ENCODE results near the gene DCP1B. TPM values are rescaled to one million over a fixed set of nuclear protein-coding genes. Genes with fewer than 3 reads are reported as not detected.

DCP1B gene
- total RNA-seq, 2 donors from 2014 or later, result 9.6 to 10.8 TPM

- intact Hi-C loops (cut with DNase I), result loop anchor here (5.0 kb wide), 1 partner anchor 120 kb away; no protein-coding TSS in a partner anchor
- peak; percentile 12 for DNase-seq
- no peak for TF ChIP-seq CTCF (IDR thresholded peaks at IDR 0.05)
- no peak overlapping the region for H3K27ac ChIP-seq
- no peaks in the 10 kb centered on the region for H3K9me3 ChIP-seq
- no peaks in the 10 kb centered on the region for H3K27me3 ChIP-seq
- no peaks in the 10 kb centered on the region for H3K4me1 ChIP-seq
- H3K9ac ChIP-seq (ENCODE audit: low read depth in 2 of 2, low read length in 2 of 2), result no peak overlapping the region
- H3K36me3 ChIP-seq, result no peaks in the 10 kb centered on the region
- H3K4me3 ChIP-seq, result no peak overlapping the region
Observed at GRCh38 chr12:1927051-1927680, 77.1 kb downstream of the DCP1B start.

GRCh38 chr12:1926251-1926657 lies 78.0 kb downstream of the DCP1B start:
- Histone ChIP-seq H3K4me3 (no peak overlapping the region), H3K4me1 (no peaks in the 10 kb centered on the region), H3K27me3 (no peaks in the 10 kb centered on the region), H3K9ac (ENCODE audit: low read depth in 2 of 2, low read length in 2 of 2) (no peak overlapping the region), H3K27ac (no peak overlapping the region), H3K36me3 (no peaks in the 10 kb centered on the region), H3K9me3 (no peaks in the 10 kb centered on the region)
- DNase-seq, result peak; percentile 9
- intact Hi-C loops (cut with DNase I), result loop anchor here (5.0 kb wide), 1 partner anchor 119 kb away; no protein-coding TSS in a partner anchor
- no peak for TF ChIP-seq CTCF (IDR thresholded peaks at IDR 0.05)

GRCh38 chr12:1925684-1926006 lies 78.6 kb downstream of the DCP1B start:
- intact Hi-C loops (cut with DNase I), result loop anchor here (5.0 kb wide), 1 partner anchor 118 kb away; no protein-coding TSS in a partner anchor
- no peak overlapping the region for H3K9ac ChIP-seq (ENCODE audit: low read depth in 2 of 2, low read length in 2 of 2)
- TF ChIP-seq CTCF (IDR thresholded peaks at IDR 0.05), result no peak
- no peaks in the 10 kb centered on the region for H3K4me1 ChIP-seq
- DNase-seq, result no peak
- H3K36me3 ChIP-seq, result no peaks in the 10 kb centered on the region
- H3K9me3 ChIP-seq, result no peaks in the 10 kb centered on the region
- H3K27me3 ChIP-seq, result no peaks in the 10 kb centered on the region
- no peak overlapping the region for H3K27ac ChIP-seq
- H3K4me3 ChIP-seq, result no peak overlapping the region

GRCh38 chr12:1924996-1925683 lies 79.1 kb downstream of the DCP1B start:
- TF ChIP-seq CTCF (IDR thresholded peaks at IDR 0.05), result no peak
- no peaks in the 10 kb centered on the region for H3K9me3 ChIP-seq
- H3K9ac ChIP-seq (ENCODE audit: low read depth in 2 of 2, low read length in 2 of 2), result no peak overlapping the region
- H3K36me3 ChIP-seq, result no peaks in the 10 kb centered on the region
- H3K27ac ChIP-seq, result no peak overlapping the region
- no peaks in the 10 kb centered on the region for H3K27me3 ChIP-seq
- no peak overlapping the region for H3K4me3 ChIP-seq
- intact Hi-C loops (cut with DNase I), result loop anchor here (5.0 kb wide), 1 partner anchor 118 kb away; no protein-coding TSS in a partner anchor
- DNase-seq, result peak; percentile 13
- no peaks in the 10 kb centered on the region for H3K4me1 ChIP-seq

GRCh38 chr12:1922985-1923384 lies 81.3 kb downstream of the DCP1B start:
- Histone ChIP-seq H3K36me3 (no peaks in the 10 kb centered on the region), H3K27me3 (no peaks in the 10 kb centered on the region)
- peak; percentile 16 for DNase-seq

More at GRCh38 chr12:1922985-1923384, 81.3 kb downstream of the DCP1B start:
- Histone ChIP-seq H3K9ac (ENCODE audit: low read depth in 2 of 2, low read length in 2 of 2) (no peak overlapping the region), H3K4me3 (no peak overlapping the region), H3K9me3 (no peaks in the 10 kb centered on the region), H3K4me1 (no peaks in the 10 kb centered on the region), H3K27ac (no peak overlapping the region)
- no peak for TF ChIP-seq CTCF (IDR thresholded peaks at IDR 0.05)
- intact Hi-C loops (cut with DNase I), result no loop called here
